GM21529 (cell line): ENCODE measurements around the gene SYNCRIP.
"Not testable (repeated sequence)": the region's sequence is repeated elsewhere in the genome, so short reads cannot be mapped to it uniquely, and the experiment has no call there.

ENCODE experiments used
- ATAC-seq: cut with Tn5 transposase; IDR thresholded peaks from one replicate; pipeline ENCODE4 v1.9.1; 2021; ENCODE audit not compliant: unreplicated experiment

The SYNCRIP gene

GRCh38 chr6:85642774-85643536, at the start of gene SYNCRIP:
Gene SYNCRIP (minus strand): TSS chr6:85642886. CDS start chr6:85641439, 1,447 bp downstream.
- ATAC-seq: peak; percentile 67

GRCh38 chr6:85691478-85691877, 48.8 kb upstream of the SYNCRIP start:
- no peak for ATAC-seq

GRCh38 chr6:85690071-85690470, 47.4 kb upstream of the SYNCRIP start:
- no peak for ATAC-seq

GRCh38 chr6:85685713-85686112, 43.0 kb upstream of the SYNCRIP start:
- ATAC-seq: peak; percentile 95

GRCh38 chr6:85684809-85685171, 42.1 kb upstream of the SYNCRIP start:
- ATAC-seq: no peak

GRCh38 chr6:85684133-85684808, 41.6 kb upstream of the SYNCRIP start:
- ATAC-seq: no peak

GRCh38 chr6:85681899-85682298, 39.2 kb upstream of the SYNCRIP start:
- not testable (repeated sequence) for ATAC-seq

- ATAC-seq: no peak
Observed at GRCh38 chr6:85680388-85680787, 37.7 kb upstream of the SYNCRIP start.

- ATAC-seq: no peak
Observed at GRCh38 chr6:85679445-85680123, 36.9 kb upstream of the SYNCRIP start.

- ATAC-seq: peak; percentile 77
Observed at GRCh38 chr6:85678602-85679444, 36.1 kb upstream of the SYNCRIP start.

GRCh38 chr6:85678026-85678601, 35.4 kb upstream of the SYNCRIP start:
- ATAC-seq: no peak

- no peak for ATAC-seq
Observed at GRCh38 chr6:85677234-85677956, 34.7 kb upstream of the SYNCRIP start.

GRCh38 chr6:85676086-85676729, 33.5 kb upstream of the SYNCRIP start:
- ATAC-seq: no peak

- no peak for ATAC-seq
Observed at GRCh38 chr6:85675030-85675819, 32.5 kb upstream of the SYNCRIP start.

- ATAC-seq: no peak
Observed at GRCh38 chr6:85674604-85675003, 31.9 kb upstream of the SYNCRIP start.

GRCh38 chr6:85673198-85674139, 30.8 kb upstream of the SYNCRIP start:
- ATAC-seq: no peak

- ATAC-seq: no peak
Observed at GRCh38 chr6:85672623-85673022, 29.9 kb upstream of the SYNCRIP start.

GRCh38 chr6:85672050-85672449, 29.4 kb upstream of the SYNCRIP start:
- no peak for ATAC-seq
